Upper lobe of right lung (tissue), 1 donor: ENCODE data around the gene EHBP1. TPM values are rescaled to one million over a fixed set of nuclear protein-coding genes. Genes with fewer than 3 reads are reported as not detected.

Source experiments
- ATAC-seq: fragments of 200-7000 bp; cut with Tn5 transposase; one replicate; pipeline ENCODE4 v1.9.1; 2020; ENCODE audit warnings: mild to moderate bottlenecking, moderate library complexity
- DNase-seq: peaks from one replicate; pipeline ENCODE4 v3.0.0-alpha.2; 2020
- H3K27ac ChIP-seq: fragments of 200-600 bp; one replicate; pipeline ENCODE4 v1.8.0; 2022
- H3K27me3 ChIP-seq: fragments of 200-600 bp; one replicate; pipeline ENCODE4 v1.8.0; 2022; ENCODE audit warnings: mild to moderate bottlenecking
- H3K36me3 ChIP-seq: fragments of 200-600 bp; one replicate; pipeline ENCODE4 v1.8.0; 2022
- H3K4me1 ChIP-seq: fragments of 200-600 bp; one replicate; pipeline ENCODE4 v1.8.0; 2022
- H3K4me3 ChIP-seq: fragments of 200-600 bp; one replicate; pipeline ENCODE4 v1.8.0; 2022; ENCODE audit warnings: mild to moderate bottlenecking
- H3K9me3 ChIP-seq: fragments of 200-600 bp; one replicate; pipeline ENCODE4 v1.8.0; 2022
- intact Hi-C: fragments of 100-400 bp; cut with DNase I; formaldehyde crosslinking; loops from one replicate; pipeline ENCODE4 v1.11.0; 2022
- total RNA-seq: library from RNA; stranded (reverse); fragmentation: NEBNext Ultra II Directional; extraction: Animal tissue kit (Norgen Biotek cat#: 25700); gene quantifications from one replicate; pipeline ENCODE4 v1.2.1, GENCODE V29; 2021
- TF ChIP-seq, protein P1 (sequence below): fragments of 200-600 bp; IDR thresholded peaks from one replicate; pipeline ENCODE4 v1.8.0; 2022; ENCODE audit warnings: antibody characterized with exemption
- donor health status: DM: no; HTN: yes; CAD: no; lungs with severe emphysema.

Gene EHBP1
- total RNA-seq, 1 donor from 2014 or later = 46.7 TPM

DNA sequence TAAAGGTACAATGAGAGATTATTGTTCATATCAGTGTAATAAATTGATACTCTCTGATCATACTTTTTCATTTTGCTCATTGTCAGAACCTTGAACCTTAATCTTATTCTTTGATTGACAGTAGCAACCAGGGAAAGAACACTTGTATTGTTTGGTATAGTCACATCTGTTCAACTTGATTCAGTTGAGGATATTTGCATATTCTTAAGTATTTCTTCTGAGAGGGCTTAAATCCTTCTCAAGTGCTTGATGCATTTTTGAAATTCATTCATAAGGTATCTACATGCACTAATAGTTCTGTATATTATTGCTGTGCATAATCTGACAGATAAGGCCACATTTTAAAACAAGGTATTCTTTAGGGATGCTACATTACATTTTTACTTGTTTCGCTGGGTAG, 118.9 kb downstream of the EHBP1 start:
- Histone ChIP-seq H3K4me3 (no peak overlapping the region), H3K36me3 (no peaks in the 10 kb centered on the region), H3K27ac (no peak overlapping the region), H3K9me3 (no peaks in the 10 kb centered on the region), H3K27me3 (no peaks in the 10 kb centered on the region), H3K4me1 (peaks cover 6% of the 10 kb centered on the region)
- TF ChIP-seq, protein P1, sequence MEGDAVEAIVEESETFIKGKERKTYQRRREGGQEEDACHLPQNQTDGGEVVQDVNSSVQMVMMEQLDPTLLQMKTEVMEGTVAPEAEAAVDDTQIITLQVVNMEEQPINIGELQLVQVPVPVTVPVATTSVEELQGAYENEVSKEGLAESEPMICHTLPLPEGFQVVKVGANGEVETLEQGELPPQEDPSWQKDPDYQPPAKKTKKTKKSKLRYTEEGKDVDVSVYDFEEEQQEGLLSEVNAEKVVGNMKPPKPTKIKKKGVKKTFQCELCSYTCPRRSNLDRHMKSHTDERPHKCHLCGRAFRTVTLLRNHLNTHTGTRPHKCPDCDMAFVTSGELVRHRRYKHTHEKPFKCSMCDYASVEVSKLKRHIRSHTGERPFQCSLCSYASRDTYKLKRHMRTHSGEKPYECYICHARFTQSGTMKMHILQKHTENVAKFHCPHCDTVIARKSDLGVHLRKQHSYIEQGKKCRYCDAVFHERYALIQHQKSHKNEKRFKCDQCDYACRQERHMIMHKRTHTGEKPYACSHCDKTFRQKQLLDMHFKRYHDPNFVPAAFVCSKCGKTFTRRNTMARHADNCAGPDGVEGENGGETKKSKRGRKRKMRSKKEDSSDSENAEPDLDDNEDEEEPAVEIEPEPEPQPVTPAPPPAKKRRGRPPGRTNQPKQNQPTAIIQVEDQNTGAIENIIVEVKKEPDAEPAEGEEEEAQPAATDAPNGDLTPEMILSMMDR = no peak
- intact Hi-C loops = no loop called here
- no peak for DNase-seq
- ATAC-seq = peak; percentile 41

- H3K27me3 ChIP-seq = no peaks in the 10 kb centered on the region
- DNase-seq (no peak), ATAC-seq (no peak)
- H3K9me3 ChIP-seq = no peaks in the 10 kb centered on the region
- intact Hi-C loops = no loop called here
- TF ChIP-seq, protein P1 = no peak
- H3K4me3 ChIP-seq = no peak overlapping the region
- H3K27ac ChIP-seq = no peak overlapping the region
- no peaks in the 10 kb centered on the region for H3K36me3 ChIP-seq
- H3K4me1 ChIP-seq = peaks cover 6% of the 10 kb centered on the region
These were observed 120.6 kb downstream of the EHBP1 start for GRCh38 chr2:62826141-62826540.

DNA sequence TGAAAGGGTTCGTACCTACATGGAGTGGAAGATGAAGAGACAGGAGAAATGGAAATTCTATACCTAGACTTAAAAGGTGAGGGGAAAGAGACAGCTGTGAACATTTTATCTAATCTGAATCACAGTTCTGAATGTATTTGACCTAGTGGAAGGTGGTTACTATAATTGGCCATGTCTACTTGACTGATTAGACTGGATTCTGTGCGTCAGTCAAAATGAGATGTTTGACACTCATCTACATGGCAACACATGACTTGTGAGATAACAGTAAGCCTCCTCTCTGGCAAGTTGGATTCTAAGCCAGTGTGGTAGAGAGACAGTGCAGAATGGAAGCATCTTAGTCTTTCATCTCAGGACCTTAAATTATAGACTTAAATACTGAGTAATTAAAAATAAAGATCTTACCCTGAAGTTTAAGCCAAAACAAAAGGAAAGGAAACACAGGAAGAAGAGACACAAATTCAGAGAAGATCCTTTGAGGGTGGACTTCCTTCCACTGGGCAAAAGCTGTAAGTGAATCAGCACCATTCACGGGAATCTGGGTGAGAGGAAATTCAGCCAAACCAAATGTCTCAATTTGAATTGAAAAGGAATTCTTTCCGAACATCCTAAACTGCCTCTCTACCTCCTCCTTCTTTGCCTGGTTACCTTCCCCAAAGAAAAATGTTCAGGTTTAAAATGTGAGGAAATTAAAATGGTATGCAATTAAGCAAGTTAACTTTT, 121.6 kb downstream of the EHBP1 start:
- Histone ChIP-seq H3K36me3 (no peaks in the 10 kb centered on the region), H3K27ac (no peak overlapping the region), H3K9me3 (no peaks in the 10 kb centered on the region), H3K27me3 (no peaks in the 10 kb centered on the region), H3K4me3 (no peak overlapping the region), H3K4me1 (peaks cover 6% of the 10 kb centered on the region)
- TF ChIP-seq, protein P1 = no peak
- intact Hi-C loops = no loop called here
- DNase-seq (no peak), ATAC-seq (no peak)

DNA sequence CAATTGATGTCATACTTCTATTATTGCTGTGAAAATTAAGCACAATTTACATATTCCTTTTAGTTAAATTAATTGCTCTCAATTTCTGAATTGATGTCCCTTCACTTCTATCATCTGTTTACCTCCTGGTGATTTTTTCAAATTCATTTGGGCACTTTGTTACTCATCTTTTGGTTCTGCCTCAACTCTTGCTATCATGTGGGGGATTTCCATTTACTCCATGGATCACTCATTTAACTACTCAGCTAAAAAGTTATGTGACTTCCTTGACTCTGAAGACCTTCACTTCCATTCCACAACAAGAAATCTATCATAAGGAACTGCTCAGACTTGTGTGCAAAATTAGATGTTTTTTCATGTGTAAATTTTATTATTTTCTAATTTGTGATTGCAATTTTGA, 126.2 kb downstream of the EHBP1 start:
- H3K4me1 ChIP-seq = no peaks in the 10 kb centered on the region
- H3K9me3 ChIP-seq = no peaks in the 10 kb centered on the region
- TF ChIP-seq, protein P1 = no peak
- ATAC-seq (no peak), DNase-seq (no peak)
- intact Hi-C loops = no loop called here
- H3K27ac ChIP-seq = no peak overlapping the region
- no peak overlapping the region for H3K4me3 ChIP-seq
- no peaks in the 10 kb centered on the region for H3K36me3 ChIP-seq
- H3K27me3 ChIP-seq = no peaks in the 10 kb centered on the region

DNA sequence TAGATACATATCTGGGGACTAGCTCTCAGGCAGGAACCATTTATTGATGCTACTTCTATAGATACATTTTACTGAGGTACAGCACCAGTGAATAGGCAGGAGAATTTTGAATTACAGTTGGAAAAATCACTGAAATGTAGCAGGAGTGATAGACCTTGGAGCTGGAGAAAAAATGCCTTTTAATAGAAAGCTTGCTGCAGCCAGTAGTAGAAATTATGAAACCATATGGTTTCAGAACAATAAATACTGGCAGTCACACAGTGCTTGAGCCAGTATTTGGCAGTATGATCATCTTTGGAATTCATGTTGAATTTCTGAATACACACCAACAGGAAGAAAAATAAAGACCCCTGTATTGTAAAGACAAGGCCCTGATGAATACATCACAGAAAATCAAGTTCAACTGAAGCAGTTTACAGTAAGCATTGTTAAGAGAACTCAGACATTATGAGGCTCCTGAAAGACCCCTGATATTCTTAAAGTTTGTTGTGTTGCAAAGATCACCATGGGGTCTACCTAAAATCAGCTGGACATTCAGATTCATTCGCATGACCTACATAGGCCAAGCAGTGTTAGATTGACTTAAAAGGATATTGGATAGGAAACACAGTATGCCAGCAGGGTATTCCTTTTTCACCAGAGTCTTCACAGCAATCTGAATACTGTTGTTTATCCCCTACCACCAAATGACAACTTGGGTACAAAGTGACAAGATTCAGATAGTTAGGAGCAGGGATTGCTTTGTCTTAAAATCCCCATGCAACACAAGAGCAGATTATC, 139.0 kb downstream of the EHBP1 start:
- no peak overlapping the region for H3K4me3 ChIP-seq
- DNase-seq = no peak
- peaks cover 5% of the 10 kb centered on the region for H3K9me3 ChIP-seq
- no peak for ATAC-seq
- no peak overlapping the region for H3K27ac ChIP-seq
- TF ChIP-seq, protein P1 = no peak
- H3K36me3 ChIP-seq = peaks cover 4% of the 10 kb centered on the region
- intact Hi-C loops = no loop called here
- H3K27me3 ChIP-seq = no peaks in the 10 kb centered on the region
- H3K4me1 ChIP-seq = no peaks in the 10 kb centered on the region
